HG03558 (cell line): Measurements from ENCODE around the gene GINM1.

Experiments used
- ATAC-seq: cut with Tn5 transposase; IDR thresholded peaks from one replicate; pipeline ENCODE4 v1.9.1; 2021; ENCODE audit warnings: moderate number of reproducible peaks; ENCODE audit not compliant: unreplicated experiment; ENCODE audit errors: extremely low read depth

GINM1 gene, protein sequence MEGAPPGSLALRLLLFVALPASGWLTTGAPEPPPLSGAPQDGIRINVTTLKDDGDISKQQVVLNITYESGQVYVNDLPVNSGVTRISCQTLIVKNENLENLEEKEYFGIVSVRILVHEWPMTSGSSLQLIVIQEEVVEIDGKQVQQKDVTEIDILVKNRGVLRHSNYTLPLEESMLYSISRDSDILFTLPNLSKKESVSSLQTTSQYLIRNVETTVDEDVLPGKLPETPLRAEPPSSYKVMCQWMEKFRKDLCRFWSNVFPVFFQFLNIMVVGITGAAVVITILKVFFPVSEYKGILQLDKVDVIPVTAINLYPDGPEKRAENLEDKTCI

DNA sequence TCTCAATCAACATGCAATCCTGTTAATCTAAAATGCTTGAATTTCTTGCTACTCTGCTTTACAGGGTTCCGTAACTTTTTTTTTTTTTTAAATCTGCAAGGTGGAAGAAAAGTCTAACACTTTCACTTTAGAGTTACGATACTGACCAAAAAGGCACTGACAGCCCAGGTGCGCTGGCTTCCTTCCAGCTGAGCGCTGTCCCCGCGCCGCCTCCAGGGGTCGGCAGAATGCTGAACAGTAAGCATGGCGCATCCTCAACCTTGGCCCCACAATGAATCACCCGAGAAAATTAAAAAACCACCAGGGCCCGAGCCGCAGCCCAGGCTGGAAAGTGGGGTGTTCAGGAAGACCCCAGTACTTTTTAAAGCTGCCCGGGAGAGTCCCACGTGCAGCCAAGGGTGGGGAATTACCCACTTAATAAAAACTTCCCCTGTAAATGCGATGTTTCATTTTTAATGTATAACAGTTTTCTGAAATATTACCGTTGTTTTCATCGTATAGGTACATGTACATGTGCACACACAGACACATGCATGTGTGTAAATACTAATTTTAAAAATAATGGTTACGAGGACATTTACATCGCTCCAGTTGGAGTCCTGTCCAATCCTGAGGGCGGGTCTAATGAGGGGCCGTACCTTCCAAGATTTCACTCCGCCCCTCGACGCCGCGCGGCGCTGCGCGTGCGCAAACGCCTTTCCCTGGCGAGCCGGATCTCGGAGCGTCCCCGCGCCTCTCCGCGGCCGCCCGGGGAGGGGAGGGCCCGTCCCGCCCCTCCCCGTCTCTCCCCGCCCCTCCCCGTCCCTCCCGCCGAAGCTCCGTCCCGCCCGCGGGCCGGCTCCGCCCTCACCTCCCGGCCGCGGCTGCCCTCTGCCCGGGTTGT lies at the start of gene GINM1:
Gene GINM1 (plus strand): TSS at position 849 of the 883 bp plus-strand sequence. CDS start 40 bp downstream, outside the sequence.
- ATAC-seq: peak; percentile 57

DNA sequence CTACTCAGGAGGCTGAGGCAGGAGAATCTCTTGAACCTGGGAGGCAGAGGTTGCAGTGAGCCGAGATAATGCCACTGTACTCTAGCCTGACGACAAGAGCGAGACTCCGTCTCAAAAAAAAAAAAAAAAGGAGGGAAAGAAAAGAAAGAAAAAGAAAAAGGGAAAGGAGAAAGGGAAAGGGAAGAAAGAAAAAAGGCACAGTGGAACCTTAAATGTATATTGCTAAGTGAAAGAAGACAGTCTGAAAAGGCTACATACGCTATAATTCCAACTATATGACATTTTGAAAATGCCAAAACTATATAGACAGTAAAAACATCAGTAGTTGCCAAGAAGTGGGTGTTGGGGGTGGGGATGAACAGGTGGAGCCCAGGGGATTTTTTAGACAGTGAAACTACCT lies 36.5 kb upstream of the GINM1 start:
- ATAC-seq: no peak

DNA sequence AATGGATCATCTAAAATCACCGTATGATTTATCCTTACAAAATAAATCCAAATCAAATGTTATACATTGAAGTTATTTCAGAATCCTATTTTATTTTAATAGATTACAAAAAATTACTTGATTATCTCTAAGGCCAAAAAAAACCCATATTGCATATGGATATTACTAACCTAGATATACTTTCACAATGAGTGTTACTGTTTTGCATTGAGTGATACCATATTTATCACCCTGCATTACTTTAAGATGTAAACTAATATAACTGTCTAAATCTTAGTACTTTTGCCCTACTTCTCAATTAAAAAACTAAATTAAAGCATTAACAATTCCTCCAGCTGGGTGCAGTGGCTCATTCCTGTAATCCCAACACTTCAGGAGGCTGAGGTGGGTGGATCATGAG lies 31.4 kb upstream of the GINM1 start:
- ATAC-seq: no peak

DNA sequence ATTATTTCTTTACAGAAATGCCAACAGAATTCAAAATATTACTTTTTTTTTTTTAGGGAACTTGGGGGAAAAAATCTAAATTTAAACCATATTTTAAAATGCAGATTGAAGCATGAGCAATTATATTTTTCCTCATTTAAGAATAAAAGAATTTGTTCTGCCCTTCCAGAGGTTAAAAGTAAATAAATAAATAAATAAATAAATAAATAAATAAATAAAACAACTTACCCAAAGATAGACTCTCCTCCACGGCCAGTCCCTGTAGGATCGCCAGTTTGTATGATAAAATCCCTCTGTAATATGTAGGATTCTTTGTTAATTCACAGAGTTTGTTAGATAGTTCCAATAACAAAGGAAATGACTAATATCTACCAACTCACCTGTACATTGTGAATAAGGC lies 25.0 kb upstream of the GINM1 start:
- no peak for ATAC-seq

DNA sequence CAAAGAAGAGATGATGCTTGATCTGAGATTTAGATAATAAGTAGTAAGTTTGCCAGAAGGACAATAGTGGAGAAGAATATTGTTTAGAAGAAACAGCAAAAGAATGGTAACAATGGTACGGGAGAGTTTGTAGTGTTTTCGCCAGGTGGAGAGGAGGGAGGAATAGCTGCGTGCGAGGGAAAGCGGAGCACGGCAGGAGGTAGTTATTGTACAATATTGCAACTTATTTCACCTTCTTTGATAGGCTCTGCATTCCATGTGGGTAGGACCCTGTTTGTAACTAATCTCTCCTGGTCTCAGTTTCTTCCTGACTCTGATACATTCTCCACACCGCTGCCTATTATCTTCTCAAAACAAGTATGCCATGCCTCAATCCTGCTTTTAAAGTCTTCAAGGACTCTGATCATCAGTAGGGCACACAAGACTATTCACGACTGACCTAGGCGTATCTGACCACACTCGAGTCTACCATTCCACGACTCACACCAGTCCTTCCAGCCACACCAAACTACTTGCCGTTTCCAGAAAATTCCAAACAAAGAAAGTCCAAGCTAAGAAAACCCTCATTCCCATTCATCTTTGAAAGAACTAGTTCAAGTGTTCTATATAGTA lies 21.4 kb upstream of the GINM1 start:
- ATAC-seq: no peak

DNA sequence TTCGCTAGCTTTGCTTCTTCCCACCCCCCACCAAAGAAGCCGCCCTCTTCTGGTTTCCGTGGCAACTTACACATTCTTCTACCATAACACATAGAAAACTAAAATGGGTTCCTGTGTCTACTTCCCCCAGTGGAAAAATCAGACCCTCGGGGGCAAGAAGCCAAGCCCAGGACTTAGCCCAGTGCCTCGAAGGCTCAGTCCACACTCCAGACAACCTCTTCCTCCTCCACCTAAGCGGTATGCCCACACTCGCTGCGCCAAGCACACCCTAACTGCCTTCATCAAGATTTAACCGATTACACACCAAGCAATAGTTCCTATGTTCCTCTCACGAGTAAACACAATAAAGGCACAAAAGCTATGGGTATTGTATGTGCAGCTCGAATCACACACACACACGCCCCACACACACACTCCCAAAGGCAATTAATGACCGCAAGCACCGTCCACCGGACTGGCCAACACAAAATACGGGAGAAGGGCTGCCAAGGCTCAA lies 20.9 kb upstream of the GINM1 start:
- no peak for ATAC-seq

DNA sequence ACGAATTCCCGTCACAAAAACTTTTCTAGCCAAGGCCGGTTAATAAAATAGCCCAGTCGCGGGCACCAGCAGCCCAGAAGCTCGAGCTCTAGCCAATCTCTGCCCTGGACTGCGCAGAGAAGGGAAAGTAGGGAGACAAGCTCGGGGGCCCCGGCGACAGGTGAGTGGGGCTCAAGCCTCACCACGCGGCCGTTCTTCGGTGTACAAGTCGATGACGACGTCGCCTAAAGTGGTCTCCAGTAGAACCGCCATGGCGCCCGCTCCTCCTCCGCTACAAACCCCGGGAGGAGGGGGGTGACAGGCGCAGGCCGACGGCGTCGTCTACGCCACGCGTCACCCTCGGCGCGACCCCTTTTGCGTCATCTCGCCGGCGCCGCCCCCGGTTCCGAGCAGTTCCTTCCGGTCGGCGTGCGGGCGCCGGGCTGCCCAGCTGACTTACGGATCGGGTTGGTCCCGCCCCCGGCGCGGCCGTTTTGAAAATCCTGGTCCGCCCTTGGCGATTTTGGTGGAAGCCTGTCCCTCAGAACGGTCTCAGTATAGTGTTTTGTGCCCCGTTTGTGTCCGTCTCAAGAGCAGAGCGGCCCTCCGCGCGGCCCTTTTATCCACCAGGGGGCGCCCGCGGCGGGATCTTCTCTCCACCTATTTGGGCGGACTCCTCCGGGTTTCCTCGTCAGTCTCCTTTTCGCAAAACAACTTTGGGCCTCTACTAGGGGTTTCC lies 20.3 kb upstream of the GINM1 start, which contains the start of gene PPIL4:
Gene PPIL4 (minus strand): TSS at position 290 of the 718 bp plus-strand sequence. CDS start 38 bp downstream, at position 252.
- peak; percentile 82 for ATAC-seq

DNA sequence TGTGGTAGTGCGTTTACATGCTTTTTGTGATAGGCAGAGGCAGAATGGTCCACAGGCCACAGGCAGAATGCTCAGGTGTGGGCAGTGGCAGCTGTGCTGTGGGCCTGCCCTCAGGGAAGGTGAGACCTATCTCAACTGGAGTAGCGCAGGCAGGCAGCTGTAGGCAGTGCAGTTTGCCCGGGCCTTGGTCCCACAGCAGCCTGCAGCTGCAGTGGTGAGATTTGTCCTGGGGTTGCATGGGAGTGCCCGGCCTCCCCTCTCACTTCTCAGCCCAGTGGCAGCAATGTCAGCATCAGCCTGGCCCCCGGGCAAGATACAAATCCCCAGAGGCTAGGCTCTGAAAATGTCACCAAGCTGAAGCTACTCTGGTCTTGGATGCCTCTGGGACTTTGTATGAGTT lies 14.3 kb upstream of the GINM1 start:
- no peak for ATAC-seq

DNA sequence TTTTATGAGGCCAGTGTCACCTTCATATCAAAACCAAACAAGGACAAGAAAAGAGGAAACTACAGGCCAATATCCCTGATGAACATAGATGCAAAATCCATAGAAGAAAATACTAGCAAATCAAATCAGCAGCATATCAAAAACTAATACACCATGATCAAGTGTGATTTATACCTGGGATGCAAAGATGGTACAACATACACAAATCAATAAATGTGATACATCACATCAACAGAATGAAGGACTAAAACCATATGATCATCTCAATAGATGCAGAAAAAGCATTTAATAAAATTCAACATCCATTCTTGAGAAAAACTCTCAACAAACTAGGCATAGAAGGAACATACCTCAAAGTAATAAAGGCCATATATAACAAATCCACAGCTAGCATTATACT lies 8.1 kb upstream of the GINM1 start:
- no peak for ATAC-seq

DNA sequence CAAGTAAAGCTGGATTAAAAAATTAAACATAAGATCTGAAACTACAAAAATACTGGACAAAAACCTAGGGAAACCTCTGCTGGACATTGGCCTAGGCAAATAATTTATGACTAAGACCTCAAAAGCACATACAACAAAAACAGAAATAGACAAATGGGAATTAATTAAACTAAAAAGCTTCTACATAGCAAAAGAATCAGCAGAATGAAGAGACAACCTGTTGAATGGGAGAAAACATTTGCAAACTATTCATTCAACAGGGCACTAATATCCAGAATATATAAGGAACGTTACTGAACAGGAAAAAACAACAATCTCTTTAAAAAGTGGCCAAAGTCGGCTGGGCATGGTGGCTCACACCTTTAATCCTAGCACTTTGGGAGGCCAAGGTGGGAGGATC lies 6.8 kb upstream of the GINM1 start:
- no peak for ATAC-seq

DNA sequence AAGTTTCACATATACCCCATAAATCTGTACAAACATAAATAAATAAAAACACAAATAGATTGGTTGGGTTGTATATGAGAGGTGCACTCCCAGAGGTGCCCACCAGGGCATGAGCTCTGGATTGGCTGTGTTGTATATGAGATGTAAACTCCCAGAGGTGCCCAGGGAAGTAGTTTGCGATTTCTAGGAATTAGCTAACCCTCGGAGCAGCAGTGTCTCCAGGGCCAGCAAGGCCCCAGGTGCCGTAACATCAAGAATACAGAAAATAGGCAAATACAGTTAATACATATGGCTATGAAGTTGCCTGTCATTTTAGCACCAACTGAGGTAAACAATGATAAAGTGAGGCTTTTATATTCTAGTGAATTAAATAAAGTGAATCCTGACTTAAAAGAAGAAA lies 5.4 kb upstream of the GINM1 start:
- ATAC-seq: no peak

DNA sequence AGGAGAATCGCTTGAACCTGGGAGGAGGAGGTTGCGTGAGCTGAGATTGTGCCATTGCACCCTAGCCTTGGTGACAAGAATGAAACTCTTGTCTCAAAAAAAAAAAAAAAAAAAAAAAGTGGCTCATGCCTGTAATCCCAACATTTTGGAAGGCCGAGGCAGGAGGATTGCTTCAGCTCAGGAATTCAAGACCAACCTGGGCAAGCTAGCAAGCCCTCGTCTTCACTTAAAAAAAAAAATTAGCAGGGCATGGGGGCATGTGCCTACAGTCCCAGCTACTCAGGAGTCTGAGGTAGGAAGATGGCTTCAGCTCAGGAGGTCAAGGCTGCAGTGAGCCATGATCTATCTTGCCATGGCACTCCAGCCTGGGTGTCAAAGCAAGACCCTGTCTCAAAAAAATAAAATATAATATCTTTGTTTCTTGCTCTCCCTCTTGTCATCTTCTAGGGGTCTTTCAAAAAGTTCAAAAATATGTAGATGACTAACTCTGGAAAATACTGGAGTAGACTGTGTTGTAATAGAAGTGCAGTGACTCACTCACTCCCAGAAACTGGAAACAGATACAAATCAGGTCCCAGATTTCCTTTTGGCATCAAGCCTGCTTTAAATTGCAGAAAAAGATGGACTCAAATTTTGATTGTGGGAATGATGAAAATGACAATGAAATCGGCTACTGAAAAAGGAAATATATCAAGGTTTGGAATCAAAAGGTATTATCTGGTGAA lies 2.8 kb upstream of the GINM1 start:
- ATAC-seq: no peak

DNA sequence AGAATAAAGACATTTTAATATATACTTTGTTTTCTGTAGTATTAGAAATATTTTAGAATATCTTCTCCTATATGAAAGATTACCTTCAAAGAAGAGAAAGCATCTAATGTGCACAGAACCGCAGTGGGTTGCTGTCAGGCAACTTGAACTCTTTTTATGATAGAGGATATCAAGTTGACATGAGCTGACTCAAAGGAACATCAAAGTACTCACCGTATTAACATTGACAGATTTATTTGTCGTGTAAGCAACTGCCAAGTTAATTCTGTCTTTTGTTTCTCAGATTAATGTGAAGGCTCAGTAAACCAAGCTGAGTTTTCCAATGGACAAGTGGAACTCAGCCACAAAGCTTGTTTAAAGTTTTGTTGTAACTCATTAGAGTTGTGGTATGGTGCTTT lies 2.2 kb upstream of the GINM1 start:
- ATAC-seq: no peak

DNA sequence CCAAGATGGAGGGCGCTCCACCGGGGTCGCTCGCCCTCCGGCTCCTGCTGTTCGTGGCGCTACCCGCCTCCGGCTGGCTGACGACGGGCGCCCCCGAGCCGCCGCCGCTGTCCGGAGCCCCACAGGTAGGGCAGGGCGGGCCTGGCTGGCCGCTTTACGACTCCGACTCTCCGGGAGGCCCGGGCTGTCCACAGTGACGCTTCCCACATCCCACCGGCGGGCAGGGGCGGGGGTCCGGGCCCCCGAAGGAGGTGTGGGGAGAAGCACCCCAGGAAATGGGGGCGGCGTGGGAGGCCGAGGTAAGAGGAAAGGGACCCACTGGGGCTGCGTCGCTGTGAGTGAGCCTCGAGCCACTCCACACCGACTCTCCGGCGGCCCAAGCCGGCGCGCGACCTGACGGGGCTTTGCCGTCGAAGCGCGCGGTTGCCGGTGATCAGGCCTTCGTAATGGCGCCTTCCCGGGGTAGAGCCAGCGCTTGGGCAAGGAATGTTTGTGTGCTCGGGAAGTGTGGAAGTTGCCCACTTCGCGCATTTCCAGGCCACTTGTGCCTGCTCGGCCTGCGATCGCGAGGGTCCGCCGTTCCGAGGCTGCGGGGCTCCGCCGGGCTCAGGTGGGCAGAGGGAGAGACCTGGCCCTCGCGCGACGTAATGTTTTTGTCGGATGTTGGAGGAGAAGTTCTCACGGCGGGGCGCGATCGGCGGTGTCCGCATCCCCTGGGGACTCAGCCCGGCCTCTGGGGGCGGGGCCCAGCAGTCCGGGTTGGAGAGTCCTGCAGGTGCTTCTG lies 427 bp downstream of the GINM1 start:
- no peak for ATAC-seq

DNA sequence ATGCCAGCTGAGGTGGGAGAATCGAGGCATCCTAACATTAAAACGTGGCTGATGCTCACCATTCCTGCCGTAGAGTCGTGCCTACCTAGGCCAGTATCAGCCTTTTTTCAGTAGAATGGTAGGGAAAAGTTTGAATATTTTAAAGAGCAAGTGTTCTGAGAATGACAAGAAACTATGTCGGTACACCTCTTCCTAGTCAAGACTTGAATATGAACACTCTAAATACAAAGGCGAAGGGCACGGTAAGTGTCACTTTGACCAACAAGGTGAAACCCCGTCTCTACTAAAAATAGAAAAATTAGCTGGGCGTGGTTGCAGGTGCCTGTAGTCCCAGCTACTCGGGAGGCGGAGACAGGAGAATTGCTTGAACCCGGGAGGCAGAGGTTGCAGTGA lies 1.0 kb downstream of the GINM1 start:
- ATAC-seq: no peak

DNA sequence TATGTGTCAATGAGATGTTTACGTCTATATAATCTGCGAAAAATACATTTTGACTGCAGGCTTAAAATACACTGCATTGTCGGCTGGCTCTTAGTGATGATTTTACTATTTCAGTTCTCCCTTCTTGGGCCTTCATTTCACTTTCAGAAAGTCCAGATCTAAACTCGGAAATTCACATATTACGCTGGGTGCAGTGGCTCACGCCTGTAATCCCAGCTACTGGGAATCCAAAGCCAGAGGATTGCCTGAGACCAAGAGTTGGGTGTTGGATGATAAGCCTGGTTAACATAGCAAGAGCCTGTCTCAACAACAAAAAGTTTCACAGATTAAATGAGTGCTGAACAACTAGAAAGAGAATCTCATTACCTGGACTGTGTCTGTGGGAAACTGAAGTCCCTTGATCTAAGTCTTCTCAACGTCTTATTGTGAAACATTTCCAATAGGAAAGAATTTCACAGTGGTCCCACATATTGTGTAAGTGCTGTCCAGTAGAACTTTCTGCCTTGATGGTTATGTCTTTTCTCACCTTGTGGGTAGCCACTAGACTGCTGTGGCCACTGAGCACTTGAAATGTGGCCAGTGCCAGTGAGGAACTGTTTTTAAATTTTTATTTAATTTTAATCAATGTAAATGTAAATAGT lies 1.9 kb downstream of the GINM1 start:
- ATAC-seq: no peak

DNA sequence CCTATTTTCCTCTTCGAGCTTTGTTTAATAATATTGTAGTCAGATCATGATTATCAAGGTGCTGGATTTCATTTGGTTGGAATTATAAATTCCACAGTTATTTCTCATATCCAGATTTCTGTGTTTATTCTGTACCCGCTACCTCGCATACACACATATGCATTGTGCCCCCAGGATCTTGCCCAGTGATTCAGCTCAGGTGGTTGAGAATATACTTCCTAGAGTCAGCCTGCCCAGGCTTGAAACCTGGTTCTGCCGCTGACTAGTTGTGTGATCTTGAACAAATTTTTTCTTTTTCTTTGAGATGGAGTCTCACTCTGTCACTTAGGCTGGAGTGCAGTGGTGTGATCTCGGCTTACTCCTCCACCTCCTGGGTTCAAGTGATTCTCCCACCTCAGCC lies 14.7 kb downstream of the GINM1 start:
- no peak for ATAC-seq

DNA sequence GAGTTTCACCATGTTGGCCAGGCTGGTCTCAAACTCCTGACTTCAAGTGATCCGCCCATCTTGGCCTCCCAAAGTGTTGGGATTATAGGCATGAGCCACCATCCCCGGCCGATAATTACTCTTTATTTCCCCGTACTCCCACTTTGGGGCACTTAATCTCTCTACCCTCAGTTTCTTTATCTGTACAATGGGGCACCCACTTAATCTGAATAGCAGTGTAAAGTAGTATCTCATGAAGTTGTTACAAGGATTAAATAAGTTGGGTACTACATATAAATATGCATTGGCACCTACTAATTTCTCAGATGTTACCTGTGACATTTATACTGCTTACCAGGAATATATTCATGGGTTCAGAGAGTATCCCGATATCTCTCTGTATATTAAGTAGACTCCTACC lies 15.2 kb downstream of the GINM1 start:
- no peak for ATAC-seq
